Stimulated activated naive CD8-positive, alpha-beta T cell treated with anti-CD3 and anti-CD28 coated beads, Interleukin-15, Interleukin-2, amounts not matched to agents 100 ng/mL and 50 ng/mL, for 24 hours (primary cell): ENCODE measurements around the gene WDR70.
"Not testable (repeated sequence)": the region's sequence is repeated elsewhere in the genome, so short reads cannot be mapped to it uniquely, and the experiment has no call there.

Experiments used
- H3K27ac Mint-ChIP-seq: one replicate; pipeline ENCODE4 v1.8.0; 2021; ENCODE audit warnings: mild to moderate bottlenecking, mixed read lengths
- H3K27me3 Mint-ChIP-seq: one replicate; pipeline ENCODE4 v1.8.0; 2021; ENCODE audit warnings: mixed read lengths
- H3K36me3 Mint-ChIP-seq: one replicate; pipeline ENCODE4 v1.8.0; 2021; ENCODE audit warnings: low read depth, mixed read lengths
- H3K4me1 Mint-ChIP-seq: one replicate; pipeline ENCODE4 v1.8.0; 2021; ENCODE audit warnings: low read depth, mixed read lengths
- H3K4me3 Mint-ChIP-seq: one replicate; pipeline ENCODE4 v1.8.0; 2021; ENCODE audit warnings: mild to moderate bottlenecking, mixed read lengths
- H3K9me3 Mint-ChIP-seq: one replicate; pipeline ENCODE4 v1.8.0; 2021; ENCODE audit warnings: mixed read lengths

WDR70 gene

GRCh38 chr5:37786416-37786815, 407.3 kb downstream of the WDR70 start:
- H3K4me3 Mint-ChIP-seq = no peak overlapping the region
- peaks cover 2% of the 10 kb centered on the region for H3K9me3 Mint-ChIP-seq
- no peaks in the 10 kb centered on the region for H3K36me3 Mint-ChIP-seq
- no peaks in the 10 kb centered on the region for H3K27me3 Mint-ChIP-seq
- H3K4me1 Mint-ChIP-seq = no peaks in the 10 kb centered on the region
- no peak overlapping the region for H3K27ac Mint-ChIP-seq

GRCh38 chr5:37786862-37787519, 407.9 kb downstream of the WDR70 start:
- Mint-ChIP-seq H3K4me1 (no peaks in the 10 kb centered on the region), H3K27ac (no peak overlapping the region), H3K4me3 (no peak overlapping the region), H3K27me3 (no peaks in the 10 kb centered on the region), H3K36me3 (no peaks in the 10 kb centered on the region), H3K9me3 (peaks cover 5% of the 10 kb centered on the region)

- Mint-ChIP-seq H3K36me3 (no peaks in the 10 kb centered on the region), H3K9me3 (peaks cover 5% of the 10 kb centered on the region), H3K4me3 (no peak overlapping the region), H3K27ac (no peak overlapping the region), H3K27me3 (no peaks in the 10 kb centered on the region), H3K4me1 (no peaks in the 10 kb centered on the region)
These were observed 408.6 kb downstream of the WDR70 start for GRCh38 chr5:37787742-37788141.

- peaks cover 15% of the 10 kb centered on the region for H3K9me3 Mint-ChIP-seq
- H3K4me3 Mint-ChIP-seq = no peak overlapping the region
- no peaks in the 10 kb centered on the region for H3K4me1 Mint-ChIP-seq
- no peaks in the 10 kb centered on the region for H3K27me3 Mint-ChIP-seq
- no peak overlapping the region for H3K27ac Mint-ChIP-seq
- no peaks in the 10 kb centered on the region for H3K36me3 Mint-ChIP-seq
These were observed 410.9 kb downstream of the WDR70 start for GRCh38 chr5:37789991-37790390.

GRCh38 chr5:37791321-37791720, 412.2 kb downstream of the WDR70 start:
- H3K27me3 Mint-ChIP-seq = no peaks in the 10 kb centered on the region
- H3K36me3 Mint-ChIP-seq = no peaks in the 10 kb centered on the region
- peaks cover 15% of the 10 kb centered on the region for H3K9me3 Mint-ChIP-seq
- no peak overlapping the region for H3K27ac Mint-ChIP-seq
- H3K4me1 Mint-ChIP-seq = no peaks in the 10 kb centered on the region
- H3K4me3 Mint-ChIP-seq = no peak overlapping the region

GRCh38 chr5:37792975-37793631, 414.0 kb downstream of the WDR70 start:
- no peaks in the 10 kb centered on the region for H3K36me3 Mint-ChIP-seq
- no peak overlapping the region for H3K4me3 Mint-ChIP-seq
- H3K27me3 Mint-ChIP-seq = no peaks in the 10 kb centered on the region
- peaks cover 15% of the 10 kb centered on the region for H3K9me3 Mint-ChIP-seq
- H3K27ac Mint-ChIP-seq = no peak overlapping the region
- no peaks in the 10 kb centered on the region for H3K4me1 Mint-ChIP-seq

- not testable (repeated sequence) for H3K27ac Mint-ChIP-seq, H3K4me3 Mint-ChIP-seq, H3K4me1 Mint-ChIP-seq, H3K27me3 Mint-ChIP-seq, H3K36me3 Mint-ChIP-seq
- H3K9me3 Mint-ChIP-seq = peaks cover 15% of the 10 kb centered on the region
These were observed 416.2 kb downstream of the WDR70 start for GRCh38 chr5:37795292-37795691.

- H3K27ac Mint-ChIP-seq, H3K4me1 Mint-ChIP-seq, H3K36me3 Mint-ChIP-seq, H3K27me3 Mint-ChIP-seq, H3K4me3 Mint-ChIP-seq: not testable (repeated sequence)
- H3K9me3 Mint-ChIP-seq = peaks cover 13% of the 10 kb centered on the region
These were observed 417.3 kb downstream of the WDR70 start for GRCh38 chr5:37796435-37796834.

GRCh38 chr5:37799865-37800421, 420.8 kb downstream of the WDR70 start:
- Mint-ChIP-seq H3K27ac (no peak overlapping the region), H3K27me3 (peaks cover 6% of the 10 kb centered on the region), H3K4me3 (no peak overlapping the region), H3K9me3 (no peaks in the 10 kb centered on the region), H3K36me3 (no peaks in the 10 kb centered on the region), H3K4me1 (no peaks in the 10 kb centered on the region)

GRCh38 chr5:37801521-37801920, 422.4 kb downstream of the WDR70 start:
- no peaks in the 10 kb centered on the region for H3K9me3 Mint-ChIP-seq
- H3K27me3 Mint-ChIP-seq = peaks cover 14% of the 10 kb centered on the region
- no peak overlapping the region for H3K27ac Mint-ChIP-seq
- no peaks in the 10 kb centered on the region for H3K36me3 Mint-ChIP-seq
- H3K4me1 Mint-ChIP-seq = no peaks in the 10 kb centered on the region
- no peak overlapping the region for H3K4me3 Mint-ChIP-seq
